Measurements from ENCODE around the gene BCL11A.

BCL11A gene

DNA sequence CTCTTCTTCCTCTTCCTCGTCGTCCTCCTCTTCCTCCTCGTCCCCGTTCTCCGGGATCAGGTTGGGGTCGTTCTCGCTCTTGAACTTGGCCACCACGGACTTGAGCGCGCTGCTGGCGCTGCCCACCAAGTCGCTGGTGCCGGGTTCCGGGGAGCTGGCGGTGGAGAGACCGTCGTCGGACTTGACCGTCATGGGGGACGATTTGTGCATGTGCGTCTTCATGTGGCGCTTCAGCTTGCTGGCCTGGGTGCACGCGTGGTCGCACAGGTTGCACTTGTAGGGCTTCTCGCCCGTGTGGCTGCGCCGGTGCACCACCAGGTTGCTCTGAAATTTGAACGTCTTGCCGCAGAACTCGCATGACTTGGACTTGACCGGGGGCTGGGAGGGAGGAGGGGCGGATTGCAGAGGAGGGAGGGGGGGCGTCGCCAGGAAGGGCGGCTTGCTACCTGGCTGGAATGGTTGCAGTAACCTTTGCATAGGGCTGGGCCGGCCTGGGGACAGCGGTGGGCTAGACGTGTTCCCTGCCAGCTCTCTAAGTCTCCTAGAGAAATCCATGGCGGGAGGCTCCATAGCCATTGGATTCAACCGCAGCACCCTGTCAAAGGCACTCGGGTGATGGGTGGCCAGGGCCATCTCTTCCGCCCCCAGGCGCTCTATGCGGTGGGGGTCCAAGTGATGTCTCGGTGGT is 91.9 kb downstream of the BCL11A start:
- no peak for DNase-seq (ENCODE audit: low spot score)

DNA sequence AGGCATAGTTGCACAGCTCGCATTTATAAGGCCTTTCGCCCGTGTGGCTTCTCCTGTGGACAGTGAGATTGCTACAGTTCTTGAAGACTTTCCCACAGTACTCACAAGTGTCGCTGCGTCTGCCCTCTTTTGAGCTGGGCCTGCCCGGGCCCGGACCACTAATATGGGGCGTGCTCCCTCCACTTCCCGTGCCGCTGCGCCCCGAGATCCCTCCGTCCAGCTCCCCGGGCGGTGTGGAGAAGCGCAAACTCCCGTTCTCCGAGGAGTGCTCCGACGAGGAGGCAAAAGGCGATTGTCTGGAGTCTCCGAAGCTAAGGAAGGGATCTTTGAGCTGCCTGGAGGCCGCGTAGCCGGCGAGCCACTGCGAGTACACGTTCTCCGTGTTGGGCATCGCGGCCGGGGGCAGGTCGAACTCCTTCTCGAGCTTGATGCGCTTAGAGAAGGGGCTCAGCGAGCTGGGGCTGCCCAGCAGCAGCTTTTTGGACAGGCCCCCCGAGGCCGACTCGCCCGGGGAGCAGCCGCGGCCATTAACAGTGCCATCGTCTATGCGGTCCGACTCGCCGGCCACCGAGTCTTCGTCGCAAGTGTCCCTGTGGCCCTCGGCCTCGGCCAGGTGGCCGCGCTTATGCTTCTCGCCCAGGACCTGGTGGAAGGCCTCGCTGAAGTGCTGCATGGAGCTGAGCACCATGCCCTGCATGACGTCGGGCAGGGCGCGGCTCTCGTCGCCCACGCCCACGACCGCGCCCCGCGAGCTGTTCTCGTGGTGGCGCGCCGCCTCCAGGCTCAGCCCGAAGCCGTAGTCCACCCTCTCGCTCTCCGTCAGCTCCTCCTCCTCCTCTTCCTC is 92.7 kb downstream of the BCL11A start:
- no peak for DNase-seq (ENCODE audit: low spot score)

DNA sequence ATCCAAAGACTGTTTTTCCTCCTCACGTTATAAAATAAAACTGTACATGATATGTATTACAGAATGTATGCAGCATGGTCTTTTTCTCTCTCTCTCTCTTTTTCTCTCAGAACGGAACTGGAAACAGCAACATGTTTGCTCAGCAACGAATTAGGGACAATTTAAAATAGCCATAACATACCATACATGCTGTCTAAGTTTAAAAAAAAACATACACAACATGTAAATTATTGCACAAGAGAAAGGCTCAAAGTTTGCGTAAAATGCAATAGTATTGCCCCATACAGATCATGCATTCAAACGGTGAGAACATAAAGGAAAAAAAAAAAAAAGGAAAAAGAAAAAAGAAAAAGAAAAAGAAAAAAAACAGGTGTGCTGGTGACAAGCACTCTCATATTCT is 93.6 kb downstream of the BCL11A start:
- DNase-seq (ENCODE audit: low spot score): no peak

DNA sequence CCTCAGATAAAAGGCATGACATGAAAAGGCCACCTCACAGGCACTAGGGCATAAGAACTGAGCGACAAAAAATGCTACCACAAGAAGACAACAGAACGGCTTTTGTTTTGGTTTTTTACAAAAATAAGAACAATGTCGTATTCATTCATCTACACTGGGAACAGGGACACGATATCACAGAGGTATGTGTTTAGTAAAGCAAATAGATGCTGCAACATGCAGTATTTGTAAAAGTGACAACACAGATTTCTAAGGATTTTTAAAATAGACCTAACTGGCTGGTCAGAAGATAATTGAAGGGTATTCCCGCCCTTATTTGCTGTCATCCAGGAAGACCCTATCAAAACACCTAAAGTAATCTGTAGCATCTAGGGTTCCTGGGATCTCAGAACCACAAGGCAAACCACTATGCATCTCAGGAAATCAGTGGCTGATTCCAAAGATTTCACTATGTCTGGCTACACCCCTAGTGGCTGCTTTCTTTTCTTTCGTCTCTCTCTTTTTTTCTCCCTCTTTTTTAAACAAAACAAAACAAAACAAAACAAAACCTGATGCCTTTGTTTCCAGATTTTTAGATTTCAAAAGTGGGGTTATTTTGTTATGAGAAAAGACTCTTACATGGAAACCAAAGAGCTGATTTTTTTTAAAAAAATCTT is 97.2 kb downstream of the BCL11A start:
- DNase-seq (ENCODE audit: low spot score): no peak

DNA sequence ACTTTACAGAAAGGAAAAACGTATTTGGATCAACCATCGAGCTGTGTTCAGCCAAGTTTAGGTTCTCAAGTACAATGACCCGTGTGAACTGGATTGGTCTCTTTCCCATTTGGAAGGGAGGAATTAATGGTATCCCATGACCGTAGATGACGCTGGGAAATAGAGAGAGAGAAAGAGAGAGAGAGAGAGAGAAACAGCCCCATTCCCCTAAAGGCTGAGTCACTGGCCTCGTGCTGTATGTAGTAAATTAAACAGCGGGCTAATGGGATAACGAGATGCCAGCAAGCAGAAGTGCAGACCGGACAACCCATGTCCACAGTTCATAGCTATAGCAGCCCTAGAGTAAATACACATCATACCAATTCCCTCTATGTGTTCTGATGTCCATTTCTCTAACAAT is 99.6 kb downstream of the BCL11A start:
- no peak for DNase-seq (ENCODE audit: low spot score)

DNA sequence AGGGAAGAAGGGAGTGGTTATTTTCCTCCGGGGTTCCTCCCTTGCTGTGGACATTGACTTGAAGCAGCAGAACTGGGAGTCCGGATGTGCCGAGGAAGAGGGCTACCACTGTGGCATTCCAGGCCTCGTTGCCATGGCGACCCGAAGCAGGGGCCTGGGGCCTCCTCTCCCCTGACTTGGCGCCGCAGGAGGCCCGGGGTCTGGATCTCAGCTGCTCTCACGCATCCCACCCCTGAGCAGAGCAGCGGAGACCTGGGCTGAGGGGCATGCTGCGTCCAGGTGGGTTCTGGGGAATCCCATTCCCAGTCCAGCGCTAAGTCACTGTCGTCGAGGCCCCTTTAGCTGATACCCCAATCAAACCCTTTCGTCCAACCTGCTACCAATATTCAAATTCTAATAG is 100.2 kb downstream of the BCL11A start:
- DNase-seq (ENCODE audit: low spot score): no peak

DNA sequence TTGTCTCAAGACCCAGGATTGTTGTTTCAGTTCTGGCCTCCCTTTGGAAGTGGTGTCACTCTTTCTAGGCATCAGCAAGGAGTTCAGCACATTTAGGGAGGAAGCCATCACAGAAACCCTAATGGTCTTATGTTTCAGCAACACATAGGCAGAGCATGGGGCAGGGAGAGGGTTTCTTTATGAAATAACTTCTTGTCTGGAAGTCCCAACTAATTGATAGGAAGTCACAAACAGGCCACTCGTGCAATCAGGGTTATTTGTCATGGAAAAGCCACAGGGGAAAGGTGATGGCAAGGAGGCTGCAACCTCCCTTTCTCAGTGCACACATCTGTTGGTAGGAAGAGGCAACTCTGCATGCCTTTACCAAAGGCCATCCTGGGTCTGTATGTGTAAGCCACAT is 103.0 kb downstream of the BCL11A start:
- DNase-seq (ENCODE audit: low spot score): no peak

DNA sequence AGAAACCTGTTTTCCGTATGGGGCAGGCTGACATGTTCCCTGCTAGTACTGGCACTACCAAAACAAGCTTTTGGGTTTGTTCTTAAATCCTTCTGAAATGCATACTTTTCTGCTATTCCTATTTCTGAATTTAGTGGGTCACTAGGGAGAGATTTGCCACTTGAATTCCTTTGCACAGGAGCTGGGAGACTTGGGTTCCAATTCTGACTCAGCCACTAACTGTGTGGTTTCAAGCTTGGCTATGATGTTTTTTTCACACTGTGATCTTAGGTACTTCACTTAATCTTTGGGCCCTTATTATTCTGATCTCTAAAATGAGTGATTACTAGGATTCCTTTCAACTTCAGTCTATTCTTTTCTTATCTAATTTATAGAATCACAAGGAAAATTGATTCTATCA is 105.5 kb downstream of the BCL11A start:
- DNase-seq (ENCODE audit: low spot score): no peak

DNA sequence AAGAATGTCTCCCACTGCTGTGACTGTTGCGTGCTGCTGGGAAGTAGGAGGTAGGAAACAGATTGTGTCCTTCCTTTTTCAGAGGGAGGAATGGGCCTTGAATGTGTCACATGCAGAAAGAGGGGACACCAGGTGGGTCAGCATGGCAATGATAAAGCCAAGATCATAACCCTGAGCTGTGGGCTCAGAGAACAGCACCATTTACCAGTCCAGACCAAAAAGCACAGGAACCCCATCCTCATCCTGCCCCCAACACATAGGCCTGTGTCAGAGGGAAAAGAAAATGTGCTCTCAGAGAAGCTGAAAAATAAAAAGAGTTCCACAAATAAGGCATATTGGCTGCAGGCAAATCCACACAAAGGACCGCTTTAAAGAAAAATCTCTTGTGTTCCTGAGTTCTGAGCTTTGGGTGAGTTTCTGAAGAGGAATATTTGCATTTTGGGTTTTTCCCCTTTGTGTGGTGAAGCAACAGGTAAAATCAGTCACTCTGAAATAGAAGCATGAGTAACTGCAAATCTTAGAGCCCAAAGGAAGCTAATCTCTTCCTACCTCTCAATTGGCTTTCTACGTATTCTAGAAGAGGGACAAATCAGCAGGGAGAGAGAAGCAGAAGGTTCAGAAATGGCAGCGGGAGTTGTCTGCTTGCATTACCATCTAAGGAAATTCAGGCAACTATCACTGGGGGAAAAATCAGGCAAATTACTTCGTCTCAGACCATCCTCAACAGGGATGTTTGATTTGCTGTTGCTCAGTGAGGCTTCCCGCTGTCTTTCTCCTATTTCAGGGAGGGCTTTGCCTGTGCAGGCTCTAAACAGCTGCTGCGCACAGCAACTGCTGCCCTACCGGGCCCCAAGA is 106.8 kb downstream of the BCL11A start:
- no peak for DNase-seq (ENCODE audit: low spot score)

DNA sequence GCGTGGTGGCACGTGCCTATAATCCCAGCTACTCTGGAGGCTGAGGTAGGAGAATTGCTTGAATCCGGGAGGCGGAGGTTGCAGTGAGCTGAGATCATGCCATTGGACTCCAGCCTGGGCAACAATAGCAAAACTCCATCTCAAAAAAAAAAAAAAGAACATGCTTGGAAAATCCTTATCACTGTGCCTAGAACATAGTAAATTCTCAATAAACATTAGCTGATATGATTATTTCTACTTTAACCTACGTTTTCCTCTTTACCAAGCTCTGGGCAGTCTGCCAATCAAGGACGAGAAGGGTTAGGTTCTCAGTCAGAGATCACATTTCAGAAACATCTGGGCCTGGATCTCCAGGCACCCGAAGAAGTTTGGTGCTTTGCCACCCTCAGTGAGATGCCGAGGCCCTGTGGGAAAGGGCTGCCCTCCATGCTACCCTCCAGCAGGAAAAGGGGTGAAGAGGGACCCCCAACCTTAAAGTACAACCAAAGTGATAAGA is 107.7 kb downstream of the BCL11A start:
- no peak for DNase-seq (ENCODE audit: low spot score)

DNA sequence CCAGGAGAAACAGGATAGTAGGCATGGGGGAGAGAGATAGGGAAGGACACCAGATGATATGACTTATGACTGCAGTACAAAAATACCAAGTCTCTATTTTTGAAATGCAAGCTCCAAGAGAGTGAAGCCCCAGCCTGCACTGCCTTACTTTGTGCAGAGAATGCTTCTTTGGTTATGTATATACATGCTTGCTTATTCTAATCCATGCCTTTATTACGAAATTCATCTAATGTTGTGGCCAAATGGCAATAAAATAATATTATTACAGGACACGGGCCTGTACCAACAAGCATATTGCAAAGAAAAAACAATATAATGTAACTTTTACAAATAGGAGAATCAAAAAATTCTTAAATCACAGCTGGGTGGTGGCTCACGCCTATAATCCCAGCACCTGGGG is 110.8 kb downstream of the BCL11A start:
- DNase-seq (ENCODE audit: low spot score): no peak

DNA sequence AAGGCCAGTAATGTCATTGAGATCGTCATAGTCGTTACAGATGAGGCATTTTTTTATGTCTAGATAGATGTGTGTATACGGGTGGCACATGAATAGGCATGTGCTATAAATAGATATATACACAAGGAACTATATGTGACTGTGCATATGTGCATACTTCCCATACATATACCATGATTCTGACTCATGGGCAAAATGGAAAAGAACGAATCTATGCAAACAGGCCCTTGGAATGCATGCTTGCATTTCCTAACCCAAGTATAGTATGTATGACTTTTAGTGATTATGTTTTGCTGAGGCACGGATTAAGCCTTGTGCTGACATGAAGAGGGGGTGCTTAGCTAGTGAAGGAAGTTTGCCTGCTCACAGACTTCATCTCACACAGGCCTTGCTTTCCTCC is 111.7 kb downstream of the BCL11A start:
- no peak for DNase-seq (ENCODE audit: low spot score)

DNA sequence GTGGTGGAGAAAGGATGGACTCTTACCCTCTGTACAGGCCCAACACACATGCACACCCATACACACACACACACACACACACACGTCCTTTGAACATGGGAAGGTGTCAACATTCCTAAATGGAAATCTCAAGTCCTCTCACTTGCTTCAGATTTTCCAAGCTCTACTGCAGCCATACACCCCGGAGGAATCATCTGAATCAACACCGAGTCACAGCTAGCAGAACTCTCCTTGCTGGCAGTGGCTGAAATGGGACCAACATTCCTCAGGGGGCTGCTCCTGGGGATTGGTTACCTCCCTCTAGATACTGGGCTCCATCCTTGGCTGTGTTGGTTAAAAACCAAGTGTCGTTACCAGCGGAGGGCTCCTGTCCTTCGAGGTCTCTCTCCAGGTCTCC is 112.7 kb downstream of the BCL11A start:
- no peak for DNase-seq (ENCODE audit: low spot score)

DNA sequence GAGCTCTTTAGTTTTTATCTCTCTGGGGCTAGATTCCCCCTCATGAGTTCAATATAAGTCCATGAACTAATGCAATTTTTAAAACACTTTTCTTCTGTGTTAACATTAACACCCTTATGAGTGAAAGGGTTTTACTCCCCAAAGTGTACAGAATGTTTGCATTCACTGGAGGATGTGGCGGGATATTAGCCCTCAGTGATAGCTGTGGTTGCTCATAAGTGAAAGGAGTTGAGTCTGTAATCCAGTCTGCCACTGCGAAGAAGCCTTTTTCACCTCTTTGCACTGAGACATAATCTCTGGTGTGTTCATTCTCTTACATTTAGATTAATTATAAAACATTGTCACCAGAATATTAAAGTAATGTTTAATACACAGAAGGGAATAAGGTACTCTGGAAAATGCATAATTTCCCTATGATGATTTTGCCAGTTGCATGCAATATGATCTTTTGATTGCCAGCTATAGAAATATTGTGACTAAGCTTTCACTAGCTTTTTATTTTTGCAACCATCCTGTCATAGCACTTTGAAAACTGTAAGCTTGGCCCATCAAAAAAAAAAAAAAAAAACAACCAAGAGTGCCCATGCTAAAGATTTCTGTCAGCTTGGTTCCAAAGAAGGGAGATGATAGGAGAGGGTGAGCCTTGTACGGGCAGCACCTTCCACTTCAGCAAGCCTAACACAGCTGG is 113.2 kb downstream of the BCL11A start:
- no peak for DNase-seq (ENCODE audit: low spot score)

DNA sequence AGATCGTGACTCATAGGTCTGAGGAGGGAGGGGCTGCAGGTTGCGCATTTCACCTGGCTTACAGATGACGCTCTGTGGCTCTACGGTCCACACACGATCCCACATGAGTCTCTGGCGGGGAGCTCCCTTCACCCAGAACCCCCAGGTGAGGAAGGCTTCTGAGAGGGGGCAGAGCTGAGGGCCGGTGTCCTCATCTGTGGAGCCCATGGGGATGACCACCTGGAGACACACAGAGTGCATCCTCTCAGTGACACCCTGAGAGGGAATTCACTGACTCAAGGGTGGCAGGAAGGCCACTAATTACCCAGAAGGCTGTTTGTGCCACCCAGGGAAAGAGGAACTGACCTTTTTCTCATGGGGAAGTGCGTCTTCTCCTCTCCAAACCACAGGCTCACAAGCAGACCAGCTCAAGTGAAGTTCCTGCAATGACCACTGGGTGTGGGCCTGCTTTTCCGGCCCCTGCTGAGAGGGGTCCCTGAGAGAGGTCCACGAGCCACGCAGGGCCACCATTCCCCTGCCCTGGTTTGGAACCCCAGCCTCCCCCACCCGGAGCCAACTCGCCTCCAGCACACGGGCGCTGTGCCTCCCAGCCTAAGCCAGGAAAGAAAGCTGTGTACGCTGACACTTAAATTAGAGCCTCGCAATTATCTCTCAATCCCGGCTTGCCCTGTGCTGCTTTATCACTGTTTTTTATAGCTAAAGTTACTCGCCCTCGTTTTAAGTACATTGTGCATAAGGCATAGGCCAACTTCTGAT is 114.1 kb downstream of the BCL11A start:
- no peak for DNase-seq (ENCODE audit: low spot score)

DNA sequence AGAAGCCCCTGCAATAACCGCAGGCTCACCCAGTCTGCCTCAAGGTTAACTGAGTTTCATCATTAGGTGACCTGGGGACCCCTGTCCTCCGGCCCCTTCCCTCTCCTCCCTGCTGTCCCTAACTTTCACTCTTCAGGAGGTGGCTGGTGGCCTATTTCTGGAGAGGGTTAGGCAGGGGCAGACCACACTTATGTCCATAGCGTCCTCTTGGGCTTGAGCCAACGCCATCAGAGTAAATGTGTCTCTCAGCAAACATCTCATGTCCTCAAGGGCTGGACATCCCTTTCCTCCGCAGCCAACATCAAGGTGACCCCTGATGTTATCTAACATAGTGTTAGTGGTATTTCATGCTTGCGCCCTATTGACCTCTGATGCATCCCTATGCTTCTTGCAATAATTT is 114.8 kb downstream of the BCL11A start:
- no peak for DNase-seq (ENCODE audit: low spot score)

DNA sequence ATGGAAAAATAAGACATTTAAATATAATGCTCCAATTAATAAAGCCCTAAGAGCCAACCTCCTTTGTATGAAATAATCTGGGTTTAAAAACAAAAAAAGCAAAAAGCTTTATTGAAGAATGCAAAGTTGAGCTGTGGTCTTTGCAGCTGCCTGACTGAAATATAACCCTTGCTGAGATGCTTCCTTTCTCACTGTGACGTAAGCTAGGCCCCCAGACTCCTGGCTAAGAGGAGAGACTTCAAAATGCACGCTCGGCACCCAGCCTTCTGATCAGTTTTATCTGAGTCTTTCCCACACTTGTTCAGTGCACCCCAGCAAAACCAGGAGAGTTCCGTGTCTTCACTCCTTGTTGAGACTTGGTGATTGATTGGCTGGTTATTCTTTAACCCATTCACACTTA is 115.3 kb downstream of the BCL11A start:
- DNase-seq (ENCODE audit: low spot score): no peak

DNA sequence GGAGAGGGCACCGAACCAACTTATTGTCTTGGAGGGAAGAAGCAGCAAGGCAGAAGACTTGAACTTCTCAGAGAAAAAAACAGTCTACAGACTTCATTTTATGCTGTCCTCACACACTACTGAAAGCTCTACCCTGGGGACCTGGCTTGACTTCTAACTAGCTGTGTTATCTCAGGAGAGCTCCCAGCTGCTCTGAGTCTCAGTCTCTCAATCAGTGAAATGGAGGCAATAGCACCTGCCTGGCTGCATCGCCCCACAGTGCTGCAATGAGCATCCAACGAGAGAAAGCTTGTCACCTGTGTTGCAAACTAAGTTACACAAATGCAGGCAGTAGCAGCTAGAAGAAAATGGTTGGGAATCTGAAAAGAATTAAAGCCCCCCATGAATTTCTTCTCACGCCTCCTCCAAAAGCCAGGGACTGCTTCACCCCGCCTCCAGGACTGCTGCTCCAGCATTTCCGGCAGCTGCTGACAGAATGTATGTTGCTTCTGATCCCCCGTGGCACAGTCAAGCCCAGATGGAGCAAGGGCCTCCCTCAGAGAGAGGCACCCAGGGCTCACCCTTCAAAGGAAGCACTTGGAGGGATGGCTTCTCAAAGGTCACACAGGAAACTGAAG is 116.3 kb downstream of the BCL11A start:
- DNase-seq (ENCODE audit: low spot score): no peak

DNA sequence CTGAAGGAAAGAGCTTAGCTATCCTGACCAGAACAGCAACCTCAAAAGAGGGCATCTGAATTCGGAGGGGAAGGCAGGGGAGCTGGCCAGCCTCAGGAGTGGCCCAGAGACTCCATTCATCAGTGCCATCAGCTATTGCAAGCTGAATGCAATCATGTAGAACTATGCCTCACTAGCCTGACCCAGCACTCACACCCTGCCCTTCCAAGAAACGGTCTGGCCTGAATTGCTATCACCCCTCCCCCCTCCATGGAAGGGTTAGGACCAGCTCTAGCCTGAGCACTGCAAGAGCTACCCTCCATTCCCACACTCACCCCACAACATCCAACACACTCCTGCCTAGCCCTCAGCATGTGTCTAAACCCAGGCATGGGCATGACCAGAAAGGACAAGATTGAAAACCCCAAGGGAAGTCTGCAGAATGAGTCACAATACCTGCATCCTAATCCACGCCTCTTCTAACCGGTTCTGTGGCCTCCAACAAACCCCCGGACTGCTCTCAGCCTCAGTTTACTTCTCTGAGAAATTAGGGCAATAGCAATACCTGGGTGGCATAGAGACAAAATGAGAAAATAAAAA is 120.3 kb downstream of the BCL11A start:
- no peak for DNase-seq (ENCODE audit: low spot score)

DNA sequence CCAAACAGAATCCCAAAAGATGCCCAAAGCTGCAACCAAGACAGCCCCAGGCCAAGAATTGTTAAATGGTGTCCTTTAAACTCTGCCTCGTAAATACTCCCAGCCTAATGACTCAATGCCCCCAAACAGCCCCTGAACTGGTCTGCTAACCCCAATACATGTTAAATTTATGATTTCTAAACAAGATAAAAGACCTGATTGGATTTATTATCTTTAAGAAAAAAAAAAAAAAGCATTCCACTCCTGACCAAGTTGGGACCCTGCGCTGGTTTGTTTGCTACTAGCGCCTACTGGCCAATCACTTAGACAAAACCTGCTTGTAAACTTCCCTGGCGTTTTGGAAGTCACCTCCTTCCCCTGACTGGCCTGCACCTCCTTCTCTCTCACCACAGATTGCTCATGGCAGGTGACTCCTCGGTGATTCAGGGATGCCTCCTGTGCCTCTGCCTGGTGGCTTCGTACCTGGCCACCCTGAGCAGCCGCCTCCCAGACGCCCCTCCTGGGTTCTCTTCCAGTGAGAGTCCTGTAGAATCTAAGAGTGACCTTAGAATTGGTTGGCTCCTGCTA is 121.3 kb downstream of the BCL11A start:
- no peak for DNase-seq (ENCODE audit: low spot score)

All from SW480 (cell line).